ENCODE results near the gene GIMAP1.

- TF ChIP-seq CTCF (IDR thresholded peaks at IDR 0.05; ENCODE audit: poor library complexity) (no peak), EZH2phosphoT487 (IDR thresholded peaks at IDR 0.05; ENCODE audit: low read depth, severe bottlenecking, unreplicated experiment) (no peak), EZH2 (IDR thresholded peaks at IDR 0.05; ENCODE audit: borderline replicate concordance) (no peak)
Observed at GRCh38 chr7:150734254-150734653, 17.8 kb downstream of the GIMAP1 start.
